Superior temporal gyrus (tissue), 1 donor: ENCODE results near the gene MYL1.

ENCODE experiments used
- DNase-seq: peaks from one replicate; pipeline ENCODE4 v3.0.0-alpha.2; 2016; ENCODE audit errors: extremely low spot score

Gene MYL1

DNA sequence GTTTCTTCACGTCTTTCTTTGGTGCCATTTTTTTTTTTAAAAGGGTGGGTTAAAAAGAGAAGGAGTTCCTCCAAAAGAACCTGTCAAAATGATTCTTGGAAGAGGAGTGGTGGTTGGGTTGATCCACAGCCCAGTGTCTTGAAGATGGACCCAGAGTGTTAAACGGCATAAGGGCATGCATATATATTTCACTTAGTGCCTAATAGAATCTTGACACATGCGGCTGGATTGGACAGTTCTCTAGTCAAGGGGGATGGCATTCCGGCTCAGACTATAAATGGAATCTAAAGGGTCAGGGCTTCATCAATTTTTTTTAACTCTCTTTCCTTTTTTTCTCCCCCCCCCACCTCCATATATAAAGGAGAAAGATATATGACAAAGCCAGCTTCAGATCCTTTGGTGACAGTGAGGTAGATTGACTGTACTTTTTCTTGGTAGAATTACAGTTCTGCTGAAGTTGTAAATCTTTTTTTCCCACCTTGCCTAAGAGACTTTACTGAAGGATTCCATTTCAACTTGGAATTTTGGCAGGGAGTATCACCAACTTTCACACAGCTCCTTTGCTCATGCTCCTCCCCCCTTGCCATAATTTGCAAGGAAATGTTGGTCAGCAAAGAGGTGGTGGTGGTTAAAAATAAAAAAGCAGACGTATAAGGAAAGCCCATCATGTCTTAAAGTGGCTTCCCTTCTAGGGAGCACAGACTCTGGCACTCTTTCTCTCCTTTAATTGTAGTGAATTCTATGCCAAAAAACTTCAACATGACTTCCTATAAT is at the start of gene MYL1:
Gene MYL1, minus strand, starts transcription at position 160 of the 774 bp plus-strand sequence. Its CDS starts 132 bp downstream, at position 28.
- DNase-seq: no peak

DNA sequence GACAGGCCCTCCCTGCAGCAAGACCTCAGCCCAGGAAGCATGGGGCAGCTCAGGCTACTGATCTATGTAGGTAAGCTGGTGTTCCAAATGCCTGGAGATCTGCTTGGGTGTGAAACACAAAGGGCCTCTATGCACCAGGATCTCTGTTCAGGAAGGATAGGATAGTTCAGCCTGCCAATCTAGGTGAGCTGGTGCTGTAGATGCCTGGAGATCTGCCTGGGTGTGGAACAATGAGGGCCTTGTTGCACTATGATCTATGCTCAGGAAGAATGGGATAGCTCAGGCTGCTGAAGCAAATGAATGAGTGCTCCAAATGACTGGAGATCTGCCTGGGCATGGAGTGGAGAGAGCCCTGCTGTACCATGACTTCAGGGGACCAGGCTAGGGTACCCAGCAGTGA is 48.9 kb upstream of the MYL1 start:
- DNase-seq: no peak

- no peak for DNase-seq
Measured at GRCh38 chr2:210363261-210363660, 48.3 kb upstream of the MYL1 start.

DNA sequence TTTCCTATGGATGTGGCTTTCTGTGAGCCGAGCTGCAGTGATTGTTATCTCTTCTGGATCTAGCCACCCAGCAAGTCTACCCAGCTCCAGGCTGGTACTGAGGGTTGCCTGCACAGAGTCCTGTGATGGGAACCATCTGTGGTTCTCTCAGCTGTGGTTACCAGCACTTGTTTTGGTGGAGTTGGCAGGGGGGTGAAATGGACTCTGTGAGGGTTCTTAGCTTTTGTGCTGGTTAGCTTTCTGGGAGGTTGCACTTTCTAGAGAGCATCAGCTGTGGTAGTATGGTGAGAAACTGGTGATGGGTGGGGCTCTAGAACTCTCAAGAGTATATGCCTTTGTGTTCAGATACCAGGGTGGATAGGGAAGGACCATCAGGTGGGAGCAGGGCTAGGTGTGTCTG is 45.4 kb upstream of the MYL1 start:
- no peak for DNase-seq

DNA sequence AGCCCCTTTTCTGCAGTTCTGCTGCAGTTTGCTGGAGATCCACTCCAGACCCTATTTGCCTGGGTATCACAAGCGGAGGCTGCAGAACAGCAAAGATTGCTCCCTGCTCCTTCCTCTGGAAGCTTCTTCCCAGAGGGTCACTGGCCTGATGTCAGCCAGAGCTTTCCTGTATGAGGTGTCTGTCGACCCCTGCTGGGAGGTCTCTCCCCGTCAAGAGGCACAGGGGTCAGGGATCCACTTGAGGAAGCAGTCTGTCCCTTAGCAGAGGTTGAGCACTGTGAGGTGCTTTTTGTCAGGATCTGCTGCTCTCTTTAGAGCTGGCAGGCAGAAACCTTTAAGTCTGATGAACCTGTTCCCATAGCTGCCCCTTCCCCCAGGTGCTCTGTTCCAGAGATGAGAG is 42.0 kb upstream of the MYL1 start:
- DNase-seq: no peak

DNA sequence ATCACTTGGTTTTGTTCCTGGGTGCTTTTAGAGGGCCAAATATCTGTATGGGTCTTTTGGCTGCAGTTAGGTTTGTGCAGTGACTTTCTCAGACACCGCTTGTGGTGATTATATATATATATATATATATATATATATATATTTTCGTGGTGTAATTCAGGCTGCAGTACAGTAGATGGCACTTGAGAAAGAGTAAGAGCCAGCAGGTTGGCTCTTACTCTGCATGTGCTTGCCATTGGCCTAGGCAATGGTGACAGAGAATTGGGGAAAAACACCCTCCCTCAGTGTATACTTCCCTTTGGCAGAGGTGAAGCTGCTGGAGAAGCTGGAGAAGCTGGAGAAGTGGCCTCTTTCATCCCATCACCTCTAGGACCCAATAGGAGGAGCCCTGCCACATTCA is 22.2 kb upstream of the MYL1 start:
- no peak for DNase-seq

DNA sequence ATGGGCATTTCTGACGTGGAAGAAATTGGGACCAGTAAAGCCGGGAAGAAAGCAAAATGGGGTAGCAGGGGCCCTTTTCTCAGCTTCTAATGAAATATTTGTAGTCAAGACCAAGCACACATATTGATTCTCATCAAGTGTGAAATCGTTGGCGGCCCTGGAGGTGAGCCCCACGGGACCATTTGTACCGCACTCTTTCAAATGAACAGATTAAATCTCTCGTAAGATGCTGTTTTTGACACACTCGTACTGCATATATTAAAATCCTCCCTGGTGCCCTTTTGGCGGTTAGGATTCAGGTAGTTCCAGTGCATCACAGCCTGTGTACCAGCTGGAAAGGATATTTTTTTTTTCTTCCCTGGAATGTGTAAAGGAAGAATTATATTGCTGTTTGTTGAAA is 9.9 kb upstream of the MYL1 start:
- DNase-seq: no peak

GRCh38 chr2:210324458-210324857 is 9.5 kb upstream of the MYL1 start:
- DNase-seq: no peak

DNA sequence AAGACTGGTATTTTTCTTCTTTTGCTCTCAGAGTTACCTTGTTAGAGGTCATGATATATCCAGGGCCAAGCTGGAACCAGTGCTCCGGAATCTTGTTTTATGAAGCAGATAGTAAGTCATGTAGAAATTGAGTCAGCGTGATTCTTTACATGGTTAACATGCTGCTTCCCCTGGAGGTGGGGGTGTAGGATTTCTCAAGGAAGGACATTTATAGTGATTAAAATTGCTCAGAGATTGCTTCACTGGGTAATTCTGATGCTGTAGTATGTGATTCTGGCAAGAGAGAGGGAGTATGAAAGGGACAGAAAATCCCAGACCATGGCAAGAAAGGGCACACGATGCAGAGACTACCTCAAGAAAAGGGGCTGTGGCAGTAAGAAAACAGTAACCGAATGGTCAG is 8.0 kb upstream of the MYL1 start:
- DNase-seq: no peak

- no peak for DNase-seq
Measured at GRCh38 chr2:210318891-210319290, 3.9 kb upstream of the MYL1 start.

DNA sequence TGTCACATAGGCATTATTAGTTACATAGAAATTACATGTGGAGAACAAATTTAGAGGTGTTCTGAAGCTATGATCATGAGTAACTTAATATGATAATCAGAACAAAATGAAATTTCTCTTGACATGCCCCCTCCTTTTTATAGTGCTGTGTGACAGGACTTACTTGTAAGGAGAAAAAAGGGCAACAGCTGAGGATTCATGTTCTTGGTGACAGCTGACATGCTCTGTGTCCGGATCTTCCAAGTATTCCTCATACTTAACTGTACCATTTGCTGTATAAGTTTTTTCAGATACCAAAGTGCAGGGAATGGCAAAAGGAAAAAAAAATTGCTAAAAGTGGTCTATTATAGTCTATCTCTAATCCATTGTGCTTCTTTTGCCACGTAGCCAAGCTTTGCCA is 3.5 kb upstream of the MYL1 start:
- DNase-seq: no peak

DNA sequence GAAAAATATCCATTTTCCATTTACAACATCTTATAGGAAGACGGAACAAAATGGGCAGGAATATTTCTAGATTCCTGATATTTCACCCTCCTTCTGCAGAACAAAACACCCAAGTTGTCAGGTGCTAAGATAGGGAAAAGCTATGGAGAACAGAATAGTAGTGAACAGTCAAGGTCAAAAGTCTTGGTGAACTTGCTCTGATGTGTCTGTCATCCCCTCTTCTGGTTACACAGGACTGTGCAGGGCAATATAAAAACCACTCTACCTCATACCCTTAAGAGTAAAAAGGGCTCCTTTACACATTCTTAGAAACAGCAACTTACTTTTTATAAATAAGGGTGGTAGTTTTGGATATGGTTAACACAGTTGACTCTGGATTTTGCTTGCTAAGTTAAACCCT is 4.4 kb downstream of the MYL1 start:
- DNase-seq: no peak

- DNase-seq: no peak
Measured at GRCh38 chr2:210309548-210310233, 5.3 kb downstream of the MYL1 start.

DNA sequence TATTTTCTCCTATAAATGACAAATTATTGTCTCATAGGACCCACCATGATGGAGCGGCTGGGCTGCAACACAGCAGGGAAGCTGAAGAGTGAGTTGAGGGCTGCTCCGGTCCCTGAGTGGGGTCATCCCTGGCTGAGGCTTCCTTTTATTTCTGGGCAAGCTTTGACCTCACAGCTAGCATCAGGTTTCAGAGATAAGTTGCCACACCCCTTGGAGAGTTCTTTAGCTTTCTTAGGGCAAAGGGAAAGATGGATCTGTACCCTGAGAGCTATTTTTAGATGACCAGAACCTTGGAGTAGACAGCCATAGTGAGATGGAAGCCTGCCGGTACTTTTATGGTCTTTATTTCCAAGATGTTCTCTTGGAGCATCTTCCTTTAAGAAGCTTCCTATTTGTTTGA is 11.5 kb downstream of the MYL1 start:
- no peak for DNase-seq

DNA sequence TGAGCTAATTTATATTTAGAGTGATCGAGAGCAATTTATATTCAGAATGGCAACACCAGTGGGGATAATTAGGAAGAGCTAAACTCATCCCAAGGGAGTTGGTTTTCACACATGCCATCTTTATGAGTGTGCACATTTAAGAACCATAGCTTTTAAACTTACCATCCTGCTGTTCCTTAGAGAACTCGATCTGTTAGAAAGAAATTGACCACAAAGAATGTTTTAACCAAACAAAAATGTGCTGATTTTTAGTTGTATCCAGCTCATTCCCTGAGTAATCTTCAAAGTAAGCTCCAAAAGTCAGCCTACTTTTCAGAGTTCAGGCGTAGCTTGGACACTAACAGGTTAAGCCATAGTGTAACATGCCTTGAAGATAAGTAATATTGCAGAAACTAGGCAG is 12.6 kb downstream of the MYL1 start:
- DNase-seq: no peak

DNA sequence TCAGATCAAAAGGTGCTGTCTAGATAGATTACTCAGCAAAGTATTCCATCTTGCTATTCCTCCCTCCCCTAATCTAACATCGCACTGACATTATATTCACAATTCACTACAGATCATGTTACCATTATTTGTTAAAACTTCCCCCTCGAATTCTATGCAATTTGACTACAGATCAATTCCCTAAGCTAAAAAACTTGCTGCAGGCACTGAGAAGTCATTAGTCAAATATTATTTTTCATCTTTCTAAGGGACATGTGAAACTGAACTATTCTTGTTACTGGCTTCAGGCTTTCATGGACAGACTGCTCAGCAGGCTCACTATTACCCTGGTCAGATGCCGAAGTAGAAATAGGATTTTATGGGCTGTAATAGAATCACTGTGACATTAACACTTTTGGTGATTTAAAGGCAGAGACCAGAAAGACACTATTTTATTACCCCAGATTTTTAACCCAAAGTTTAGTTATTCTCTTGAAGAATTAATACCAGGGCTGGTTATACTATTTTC is 15.1 kb downstream of the MYL1 start:
- no peak for DNase-seq

DNA sequence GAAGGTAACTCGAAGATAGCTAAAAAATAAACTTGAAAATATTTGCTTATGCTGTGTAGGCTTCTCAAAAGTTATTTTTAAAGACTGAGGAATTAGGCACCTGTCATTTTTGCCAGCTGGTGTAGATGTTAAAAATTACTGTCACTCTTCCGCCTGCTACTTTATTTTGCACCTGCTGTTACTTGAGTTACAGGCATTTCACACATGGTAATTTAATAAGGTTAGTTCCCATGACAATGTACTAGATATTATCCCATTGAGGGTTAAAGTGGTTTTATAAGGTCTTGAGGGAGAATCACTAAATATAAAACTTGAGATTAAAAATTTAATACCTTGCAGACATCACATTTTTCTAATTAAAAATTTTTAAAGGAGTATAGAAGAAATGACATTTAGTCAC is 26.6 kb downstream of the MYL1 start:
- no peak for DNase-seq

GRCh38 chr2:210287301-210287700 is 27.7 kb downstream of the MYL1 start:
- DNase-seq: no peak

- no peak for DNase-seq
Measured at GRCh38 chr2:210286123-210286680, 28.8 kb downstream of the MYL1 start.

GRCh38 chr2:210277133-210277532 is 37.8 kb downstream of the MYL1 start:
- DNase-seq: no peak

DNA sequence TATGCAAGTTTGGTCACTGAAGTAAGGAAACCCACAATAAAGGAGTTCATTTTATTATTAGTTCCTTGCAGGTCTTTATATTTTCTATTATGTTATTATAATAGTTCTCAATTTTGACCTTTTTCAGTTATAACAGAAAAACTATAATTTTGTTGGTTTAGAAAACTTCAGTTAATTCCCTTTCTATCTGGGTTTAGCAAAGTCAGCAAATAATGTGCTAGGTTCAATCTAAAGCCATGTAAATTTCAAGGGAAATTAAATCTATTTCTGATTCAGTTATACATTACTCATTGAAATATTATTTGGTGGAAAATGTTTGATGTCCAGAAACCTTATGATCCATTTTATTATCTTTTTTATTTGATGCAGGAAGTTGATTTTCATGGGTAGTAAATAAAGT is 43.7 kb downstream of the MYL1 start:
- DNase-seq: no peak

DNA sequence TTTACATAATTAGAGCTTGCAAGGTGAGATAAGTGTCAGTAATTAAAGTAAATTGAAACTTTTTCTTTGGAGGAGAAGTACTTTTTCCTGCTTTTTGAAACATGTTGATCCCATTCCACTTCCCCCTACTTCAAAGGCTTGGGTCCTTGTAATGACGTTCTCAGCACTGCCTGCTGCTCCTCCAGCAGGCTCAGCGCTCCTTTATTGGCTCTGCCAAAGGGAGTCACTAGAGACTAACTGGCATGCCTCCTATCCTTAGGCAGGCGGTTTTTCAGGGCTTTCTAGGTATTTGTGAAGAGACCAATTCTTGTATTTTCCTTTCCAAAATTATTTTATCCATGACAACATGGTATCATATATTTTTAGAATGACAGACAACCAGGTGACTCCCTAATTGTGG is 45.8 kb downstream of the MYL1 start:
- DNase-seq: no peak

DNA sequence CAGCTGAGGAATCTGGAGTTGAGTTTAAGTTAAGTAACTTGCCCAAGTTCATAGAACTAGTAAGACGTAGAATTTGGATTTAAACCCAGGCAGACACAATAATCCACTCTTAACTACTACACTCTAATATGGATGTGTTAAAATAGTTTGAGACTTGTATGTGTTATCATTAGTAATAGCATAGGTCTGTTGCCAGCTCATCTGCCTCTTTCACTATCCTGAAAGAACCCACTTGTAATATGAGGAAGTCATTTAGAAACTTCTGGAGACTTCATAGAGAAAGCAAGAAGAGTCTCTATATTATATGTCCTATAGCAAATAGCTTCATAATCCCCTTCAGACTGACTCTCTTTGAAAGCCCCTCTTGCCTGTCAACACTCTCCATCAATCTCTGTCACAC is 46.7 kb downstream of the MYL1 start:
- no peak for DNase-seq
